HG02610 (cell line): ENCODE data around the gene DHX30.
"Not testable (repeated sequence)": the region's sequence is repeated elsewhere in the genome, so short reads cannot be mapped to it uniquely, and the experiment has no call there.

Experiments used
- ATAC-seq: cut with Tn5 transposase; IDR thresholded peaks from one replicate; pipeline ENCODE4 v1.9.1; 2021; ENCODE audit warnings: mild to moderate bottlenecking, moderate library complexity; ENCODE audit not compliant: unreplicated experiment

DHX30 gene

DNA sequence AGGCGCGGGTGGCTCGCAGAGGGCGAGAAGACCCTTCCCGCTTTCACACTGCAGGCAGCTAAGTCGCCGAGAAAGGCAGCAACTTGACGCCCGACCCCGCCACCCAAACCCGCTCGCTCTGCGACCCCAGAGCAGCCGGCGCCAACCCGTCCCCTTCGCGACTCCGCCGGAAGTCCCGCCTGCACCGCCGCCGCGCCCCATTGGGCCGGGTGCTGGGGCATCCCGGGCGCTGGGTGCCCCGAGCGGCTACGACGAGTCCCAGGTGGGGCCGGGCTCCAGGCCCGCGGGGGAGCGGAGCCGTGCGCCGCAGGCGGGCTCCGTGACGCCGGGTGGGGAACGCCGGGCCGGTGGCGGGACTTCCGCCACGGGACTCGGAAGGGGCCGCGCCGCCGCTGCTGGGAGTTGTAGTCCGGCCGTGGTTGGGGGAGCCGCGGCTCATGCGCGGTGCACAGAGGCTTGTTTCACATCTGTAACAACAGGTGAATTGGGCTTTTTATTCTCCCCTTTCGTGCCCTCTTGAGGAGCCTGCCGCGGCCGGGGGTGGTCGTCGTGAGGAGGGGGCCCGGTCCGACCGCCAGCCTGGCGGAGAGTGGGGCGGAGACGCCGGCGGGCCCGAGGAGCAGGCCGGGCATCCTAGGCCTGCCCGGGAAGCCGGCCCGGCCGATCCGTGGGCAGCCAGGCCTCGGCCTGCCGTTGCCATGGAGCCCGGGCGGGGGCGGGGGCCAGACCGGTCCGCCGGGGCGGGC lies at the start of gene DHX30:
TSS of gene DHX30 (plus strand) at position 405 of the 746 bp plus-strand sequence. CDS start 7,546 bp downstream, outside the sequence.
- peak; percentile 88 for ATAC-seq

DNA sequence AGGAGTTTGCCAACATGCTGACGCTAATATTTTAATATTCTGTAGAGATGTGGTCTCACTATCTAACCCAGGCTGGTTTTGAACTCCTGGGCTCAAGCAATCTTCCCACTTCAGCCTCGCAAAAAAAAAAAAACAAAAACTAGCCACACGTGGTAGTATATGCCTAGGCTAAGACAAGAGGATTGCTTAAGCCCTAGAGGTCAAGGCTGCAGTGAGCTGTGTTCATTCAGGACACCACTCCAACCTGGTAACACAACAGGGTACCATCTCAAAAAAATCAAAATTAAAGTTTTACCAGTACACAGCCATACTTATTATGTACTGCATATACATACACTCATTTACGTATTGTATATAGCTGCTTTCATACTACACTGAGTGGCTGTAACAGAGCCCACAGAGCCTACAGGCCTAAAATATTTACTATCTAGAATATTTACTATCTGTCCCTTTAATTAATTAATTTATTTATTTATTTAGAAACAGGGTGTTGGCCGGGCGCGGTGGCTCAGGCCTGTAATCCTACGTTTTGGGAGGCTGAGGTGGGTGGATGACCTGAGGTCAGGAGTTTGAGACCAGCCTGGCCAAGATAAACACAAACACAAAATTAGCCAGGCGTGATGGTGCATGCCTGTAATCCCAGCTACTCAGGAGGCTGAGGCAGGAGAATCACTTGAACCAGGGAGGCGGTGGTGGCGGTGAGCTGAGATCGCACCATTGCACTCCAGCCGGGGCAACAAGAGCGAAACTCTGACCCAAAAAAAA lies 44.5 kb upstream of the DHX30 start:
- no peak for ATAC-seq

GRCh38 chr3:47760207-47760606 lies 42.7 kb upstream of the DHX30 start:
- ATAC-seq: not testable (repeated sequence)

- ATAC-seq: no peak
These were observed 41.9 kb upstream of the DHX30 start for GRCh38 chr3:47761046-47761445.

DNA sequence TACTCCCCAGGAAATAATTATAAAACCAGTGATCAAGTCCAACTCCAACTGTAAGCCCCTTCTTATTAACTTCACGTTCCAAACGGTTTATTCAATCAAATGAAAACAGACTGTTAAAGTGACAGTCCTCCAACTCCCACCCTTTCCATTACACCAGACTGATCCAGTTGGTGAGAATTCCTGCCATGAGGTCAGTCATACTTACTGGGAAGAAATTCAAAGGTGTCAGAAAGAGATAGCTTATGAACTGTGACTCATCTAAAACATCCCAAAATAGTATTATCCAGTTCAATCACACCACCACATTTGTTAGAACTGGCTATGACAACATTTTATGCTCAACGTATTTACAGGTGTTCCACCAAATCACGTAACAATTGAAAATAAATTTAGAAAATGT lies 40.7 kb upstream of the DHX30 start:
- no peak for ATAC-seq

DNA sequence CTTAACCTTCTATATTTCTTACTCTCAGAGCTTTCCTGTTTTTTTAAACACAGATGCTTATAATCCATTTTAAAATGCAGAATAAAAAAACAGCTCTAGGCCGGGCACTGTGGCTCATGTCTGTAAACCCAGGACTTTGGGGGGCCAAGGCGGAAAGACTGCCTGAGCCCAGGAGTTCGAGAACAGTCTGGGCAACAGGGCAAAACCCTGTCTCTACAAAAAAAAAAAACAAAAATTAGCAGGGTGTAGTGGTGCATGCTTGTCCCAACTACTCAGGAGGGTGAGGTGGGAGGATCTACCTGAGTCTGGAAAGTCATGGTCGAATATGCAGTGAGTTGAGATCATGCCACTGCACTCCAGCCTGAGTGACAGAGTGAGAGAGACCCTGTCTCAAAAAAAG lies 36.8 kb upstream of the DHX30 start:
- no peak for ATAC-seq

- ATAC-seq: no peak
These were observed 30.9 kb upstream of the DHX30 start for GRCh38 chr3:47772047-47772446.

GRCh38 chr3:47772788-47773187 lies 30.1 kb upstream of the DHX30 start:
- ATAC-seq: no peak

- ATAC-seq: no peak
These were observed 24.2 kb upstream of the DHX30 start for GRCh38 chr3:47778746-47779145.

DNA sequence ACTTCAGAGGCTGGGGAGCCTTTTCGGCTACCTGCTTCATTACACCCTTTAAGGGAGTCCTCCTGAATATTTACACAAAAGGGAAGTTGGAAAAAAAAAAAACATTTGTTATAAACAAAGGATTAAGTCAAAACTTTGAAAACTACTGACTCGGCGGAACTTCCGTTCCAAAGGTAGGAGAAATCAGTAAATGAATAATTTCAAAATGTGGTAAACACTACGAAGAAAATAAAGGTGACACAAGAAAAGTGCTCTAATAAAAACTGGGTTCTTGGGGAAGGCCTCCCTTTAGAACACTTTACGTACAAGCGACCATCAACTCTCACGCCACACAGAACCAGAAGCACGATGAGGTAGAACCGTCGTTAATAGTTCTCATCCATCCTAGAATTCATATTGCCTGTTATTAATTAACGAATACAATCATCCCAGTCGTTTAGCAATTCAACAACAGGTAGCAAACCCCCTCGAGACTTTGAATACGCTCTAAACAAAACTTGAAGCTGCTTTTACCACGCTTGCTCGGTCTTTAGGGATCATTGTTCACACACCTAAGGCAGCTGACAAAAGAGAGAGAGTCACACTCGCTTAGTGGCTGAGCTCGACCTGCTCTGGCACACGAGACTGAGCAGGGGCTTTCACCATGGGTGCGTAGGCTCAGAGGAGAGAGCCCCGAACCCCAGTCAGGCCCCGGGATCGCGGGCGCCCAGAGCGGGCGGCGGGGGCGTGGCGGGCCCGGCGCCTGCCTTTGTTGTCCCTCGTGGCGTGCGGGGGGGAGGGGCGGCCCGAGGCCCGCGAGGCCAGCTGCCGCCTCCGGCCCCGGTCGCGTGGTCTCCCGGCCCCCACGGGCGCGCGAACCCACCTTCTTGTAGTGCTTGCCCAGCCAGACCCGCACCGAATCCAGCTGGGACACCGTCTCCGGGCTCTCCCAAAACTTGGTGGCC lies 21.9 kb upstream of the DHX30 start:
- ATAC-seq: peak; percentile 20

- ATAC-seq: peak; percentile 80
These were observed 21.1 kb upstream of the DHX30 start, which contains the start of gene SMARCC1 for GRCh38 chr3:47781685-47782445. Gene SMARCC1, minus strand, starts transcription at chr3:47781893. Its CDS starts 96 bp downstream, at chr3:47781797.

DNA sequence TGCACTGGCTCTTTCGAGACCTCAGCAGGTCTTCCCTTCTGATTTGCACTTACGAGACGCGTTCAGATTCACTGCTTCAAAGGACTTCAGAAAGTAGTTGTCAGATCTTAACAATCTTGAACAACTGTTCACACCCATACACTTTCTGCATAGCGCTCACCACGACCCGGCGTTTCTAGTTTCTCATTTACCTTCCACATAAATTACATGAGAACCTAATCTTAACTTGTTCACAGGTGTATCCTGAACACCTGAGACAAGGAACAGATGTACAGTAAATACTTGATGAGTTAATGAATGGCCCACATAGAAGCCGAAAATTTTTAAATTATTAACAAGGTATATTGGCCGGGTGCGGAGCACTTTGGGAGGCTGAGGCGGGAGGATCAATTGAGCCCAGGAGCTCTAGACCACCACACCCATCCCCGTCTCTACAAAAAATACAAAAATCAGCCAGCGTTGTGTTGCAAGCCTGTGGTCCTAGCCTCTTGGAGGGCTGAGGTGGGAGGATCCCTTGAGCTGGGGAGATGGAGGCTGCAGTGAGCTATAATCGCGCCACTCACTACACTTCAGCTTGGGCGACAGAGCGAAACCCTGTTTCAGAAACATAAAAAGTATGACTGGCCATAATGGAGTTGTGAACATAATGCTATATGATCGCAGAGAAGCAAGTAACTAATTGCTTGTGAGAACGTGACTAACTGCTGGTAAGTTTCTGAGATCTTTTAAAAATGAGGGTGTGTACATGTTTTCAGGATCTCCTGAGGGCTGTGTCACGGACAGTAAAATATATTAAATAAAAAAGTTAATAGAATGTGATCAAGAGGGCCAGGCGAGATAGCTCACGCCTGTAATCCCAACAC lies 20.3 kb upstream of the DHX30 start:
- ATAC-seq: no peak

DNA sequence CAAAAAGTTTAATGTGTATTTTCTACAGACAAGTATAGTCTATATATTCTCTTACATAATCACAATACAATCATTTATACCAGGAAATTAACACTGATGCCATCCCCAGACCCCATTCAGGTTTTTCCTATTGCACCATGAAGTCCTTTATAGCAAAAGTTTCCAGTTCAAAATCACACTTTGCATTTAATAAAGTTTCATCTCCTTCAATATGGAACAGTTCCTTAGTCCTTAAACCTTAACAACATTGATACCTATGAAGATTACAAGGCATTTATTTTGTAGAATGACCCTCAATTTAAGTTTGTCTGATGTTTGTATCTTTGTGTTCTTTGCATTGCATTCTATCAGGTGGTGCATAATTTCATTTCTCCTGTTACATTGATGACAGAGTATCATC lies 19.3 kb upstream of the DHX30 start:
- no peak for ATAC-seq

- ATAC-seq: no peak
These were observed 11.6 kb upstream of the DHX30 start for GRCh38 chr3:47791193-47791855.

DNA sequence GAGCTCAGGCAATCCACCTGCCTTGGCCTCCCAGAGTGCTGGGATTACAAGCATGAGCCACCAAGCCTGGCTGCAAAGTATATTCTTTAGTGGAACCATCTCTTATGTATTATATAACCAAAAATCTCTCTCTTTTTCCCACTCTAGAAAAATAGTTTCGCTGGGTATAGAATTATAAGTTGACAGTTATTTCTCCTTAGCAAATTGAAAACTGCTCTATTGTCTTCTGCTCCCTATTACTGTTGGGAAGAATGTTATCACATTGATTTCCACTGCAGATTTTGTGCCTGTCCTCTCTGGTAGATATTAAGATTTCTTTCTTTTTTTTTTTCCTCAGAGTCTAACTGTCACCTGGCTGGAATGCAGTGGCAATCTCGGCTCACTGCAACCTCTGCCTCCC lies 10.2 kb upstream of the DHX30 start:
- ATAC-seq: no peak

- ATAC-seq: no peak
These were observed 8.4 kb upstream of the DHX30 start for GRCh38 chr3:47794544-47794943.

- ATAC-seq: no peak
These were observed 3.2 kb upstream of the DHX30 start for GRCh38 chr3:47799733-47800132.

DNA sequence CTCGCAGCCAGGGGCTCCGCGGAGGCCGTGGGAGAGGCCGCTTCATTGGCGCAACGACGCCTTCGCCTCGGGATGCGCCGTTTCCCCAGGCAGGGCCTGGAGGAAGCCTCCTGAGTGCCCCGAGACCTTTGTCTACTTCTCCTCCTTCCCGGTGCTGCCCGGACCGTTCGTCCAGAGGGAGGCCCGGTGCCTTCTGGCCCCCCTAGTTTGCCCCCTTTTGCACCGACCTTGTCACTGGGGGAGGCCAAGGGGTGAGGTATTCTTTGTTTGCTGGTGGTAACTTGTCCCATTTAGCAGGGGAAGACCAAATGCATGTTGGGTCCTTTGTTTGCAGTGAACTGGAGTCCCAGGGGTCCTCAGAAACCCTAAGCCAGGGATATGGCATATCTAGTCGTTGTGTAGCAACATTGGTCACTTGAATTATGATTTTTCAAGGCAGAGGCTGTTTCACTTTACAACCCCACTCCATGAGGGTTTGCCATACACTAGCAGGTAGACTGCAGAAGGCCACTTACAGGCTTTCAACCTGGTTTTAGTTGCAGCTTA lies 615 bp downstream of the DHX30 start:
- ATAC-seq: no peak

DNA sequence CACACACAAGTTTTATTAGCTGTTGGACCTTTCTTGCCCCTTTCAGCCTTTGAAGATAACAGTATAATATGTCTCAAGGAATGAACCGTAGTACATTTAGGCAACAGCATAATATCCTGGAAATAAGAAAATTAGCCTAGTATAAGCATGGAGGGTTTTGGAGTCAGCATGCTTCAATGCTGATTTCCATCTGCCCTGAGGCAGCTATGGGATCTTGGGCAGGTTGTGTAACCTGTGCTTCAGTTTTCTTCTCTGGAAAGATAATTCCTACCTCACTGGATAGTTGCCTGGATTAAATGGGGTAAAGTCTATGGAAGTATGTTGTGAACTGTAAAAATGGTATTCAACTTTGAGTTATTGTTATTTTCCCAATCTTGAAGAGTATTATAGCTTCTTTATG lies 1.6 kb downstream of the DHX30 start:
- no peak for ATAC-seq
